22Rv1 (cell line): Measurements from ENCODE around the gene AARS1.
"Not testable (repeated sequence)": the region's sequence is repeated elsewhere in the genome, so short reads cannot be mapped to it uniquely, and the experiment has no call there.

Experiments
- H3K27ac ChIP-seq: fragments of 450-650 bp; 2 replicates; pipeline ENCODE4 v1.5.1; 2017

AARS1 gene

DNA sequence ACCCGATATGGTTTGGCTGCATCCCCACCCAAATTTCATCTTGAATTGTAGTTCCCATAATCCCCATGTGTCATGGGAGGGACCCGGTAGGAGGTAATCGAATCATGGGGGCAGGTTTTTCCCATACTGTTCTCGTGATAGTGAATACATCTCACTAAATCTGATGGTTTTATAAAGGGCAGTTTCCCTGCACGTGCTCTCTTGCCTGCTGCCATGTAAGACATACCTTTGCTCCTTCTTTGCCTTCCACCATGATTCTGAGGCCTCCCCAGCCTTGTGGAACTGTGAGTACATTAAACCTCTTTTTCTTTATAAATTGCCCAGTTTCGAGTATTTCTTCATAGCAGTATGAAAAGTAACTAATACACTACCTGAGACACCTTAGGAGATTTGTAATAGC is 82.9 kb downstream of the AARS1 start:
- H3K27ac ChIP-seq, result not testable (repeated sequence)

DNA sequence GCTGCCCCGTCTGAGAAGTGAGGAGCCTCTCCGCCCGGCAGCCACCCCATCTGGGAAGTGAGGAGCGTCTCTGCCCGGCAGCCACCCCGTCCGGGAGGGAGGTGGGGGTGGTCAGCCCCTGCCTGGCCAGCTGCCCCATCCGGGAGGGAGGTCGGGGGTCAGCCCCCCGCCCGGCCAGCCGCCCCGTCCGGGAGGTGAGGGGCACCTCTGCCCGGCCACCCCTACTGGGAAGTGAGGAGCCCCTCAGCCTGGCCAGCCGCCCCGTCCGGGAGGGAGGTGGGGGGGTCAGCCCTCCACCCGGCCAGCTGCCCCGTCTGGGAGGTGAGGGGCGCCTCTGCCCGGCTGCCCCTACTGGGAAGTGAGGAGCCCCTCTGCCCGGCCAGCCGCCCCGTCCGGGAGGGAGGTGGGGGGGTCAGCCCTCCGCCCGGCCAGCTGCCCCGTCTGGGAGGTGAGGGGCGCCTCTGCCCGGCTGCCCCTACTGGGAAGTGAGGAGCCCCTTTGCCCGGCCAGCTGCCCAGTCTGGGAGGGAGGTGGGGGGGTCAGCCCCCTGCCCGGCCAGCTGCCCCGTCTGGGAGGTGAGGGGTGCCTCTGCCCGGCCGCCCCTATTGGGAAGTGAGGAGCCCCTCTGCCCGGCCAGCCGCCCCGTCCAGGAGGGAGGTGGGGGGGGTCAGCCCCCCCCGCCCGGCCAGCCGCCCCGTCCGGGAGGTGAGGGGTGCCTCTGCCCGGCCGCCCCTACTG is 84.5 kb downstream of the AARS1 start:
- not testable (repeated sequence) for H3K27ac ChIP-seq

DNA sequence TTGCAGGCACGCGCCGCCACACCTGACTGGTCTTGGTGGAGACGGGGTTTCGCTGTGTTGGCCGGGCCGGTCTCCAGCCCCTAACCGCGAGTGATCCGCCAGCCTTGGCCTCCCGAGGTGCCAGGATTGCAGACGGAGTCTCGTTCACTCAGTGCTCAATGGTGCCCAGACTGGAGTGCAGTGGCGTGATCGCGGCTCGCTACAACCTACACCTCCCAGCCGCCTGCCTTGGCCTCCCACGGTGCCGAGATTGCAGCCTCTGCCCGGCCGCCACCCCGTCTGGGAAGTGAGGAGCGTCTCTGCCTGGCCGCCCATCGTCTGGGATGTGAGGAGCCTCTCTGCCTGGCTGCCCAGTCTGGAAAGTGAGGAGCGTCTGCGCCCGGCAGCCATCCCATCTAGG is 85.3 kb downstream of the AARS1 start:
- not testable (repeated sequence) for H3K27ac ChIP-seq

DNA sequence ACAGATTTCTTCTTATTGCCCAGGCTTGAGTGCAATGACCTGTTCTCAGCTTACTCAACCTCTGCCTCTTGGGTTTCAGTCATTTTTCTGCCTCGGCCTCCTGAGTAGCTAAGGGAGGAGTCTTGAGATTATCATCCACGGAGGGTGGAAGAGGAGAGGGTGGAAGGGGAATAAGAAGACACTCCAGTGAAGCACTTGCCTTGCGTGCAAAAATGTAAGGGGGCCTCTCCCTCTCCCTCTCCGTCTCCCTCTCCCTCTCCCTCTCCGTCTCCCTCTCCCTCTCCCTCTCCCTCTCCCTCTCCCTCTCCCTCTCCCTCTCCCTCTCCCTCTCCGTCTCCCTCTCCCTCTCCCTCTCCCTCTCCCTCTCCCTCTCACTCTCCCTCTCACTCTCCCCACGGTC is 85.8 kb downstream of the AARS1 start:
- H3K27ac ChIP-seq, result not testable (repeated sequence)
